Tibial artery (tissue), 4 donors: ENCODE data around the gene KAT6B.

Source experiments
- DNase-seq, 2 donors: peaks; one replicate each; pipeline ENCODE4 v3.0.0-alpha.2; 2019
- H3K27ac ChIP-seq, 2 donors: fragments of 200-600 bp; sonication (generic) in 1 of 2; 1 replicate in 1 of 2; 2 replicates in 1 of 2; pipeline ENCODE4 v1.5.1; 2018 to 2019; ENCODE audit warnings: mild to moderate bottlenecking in 1 of 2
- H3K27me3 ChIP-seq, 2 donors: fragments of 200-600 bp; sonication (generic) in 1 of 2; one replicate each; pipeline versions ENCODE4 v1.5.1 to v1.6.0; 2016 to 2019
- H3K36me3 ChIP-seq, 3 donors: fragments of 200-600 bp; sonication (generic) in 2 of 3; one replicate each; pipeline ENCODE4 v1.5.1; 2016 to 2019; ENCODE audit warnings: mild to moderate bottlenecking in 2 of 3
- H3K4me1 ChIP-seq, 4 donors: fragments of 200-600 bp; sonication (generic) in 2 of 4; 1 replicate in 3 of 4; 2 replicates in 1 of 4; pipeline ENCODE4 v1.5.1; 2016 to 2019
- H3K4me3 ChIP-seq, 2 donors: fragments of 200-600 bp; sonication (generic) in 1 of 2; 1 replicate in 1 of 2; 2 replicates in 1 of 2; pipeline ENCODE4 v1.5.1; 2018 to 2019; ENCODE audit warnings: mild to moderate bottlenecking in 2 of 2
- H3K9me3 ChIP-seq, 3 donors: fragments of 200-600 bp; sonication (generic) in 1 of 3; one replicate each; pipeline ENCODE4 v1.5.1; 2016 to 2019
- intact Hi-C: fragments of 100-400 bp; cut with DNase I; formaldehyde crosslinking; loops from one replicate; pipeline ENCODE4 v1.15.0; 2023; ENCODE audit warnings: low total_unique reads
- TF ChIP-seq, protein P1 (sequence below), 2 experiments: fragments of 200-600 bp in 1 of 2; fragments of 450-650 bp in 1 of 2; IDR thresholded peaks; one replicate each; pipeline ENCODE4 v1.5.1; 2017 to 2019; ENCODE audit warnings: antibody characterized with exemption in 2 of 2, mild to moderate bottlenecking in 1 of 2, moderate library complexity in 1 of 2

Gene KAT6B

DNA sequence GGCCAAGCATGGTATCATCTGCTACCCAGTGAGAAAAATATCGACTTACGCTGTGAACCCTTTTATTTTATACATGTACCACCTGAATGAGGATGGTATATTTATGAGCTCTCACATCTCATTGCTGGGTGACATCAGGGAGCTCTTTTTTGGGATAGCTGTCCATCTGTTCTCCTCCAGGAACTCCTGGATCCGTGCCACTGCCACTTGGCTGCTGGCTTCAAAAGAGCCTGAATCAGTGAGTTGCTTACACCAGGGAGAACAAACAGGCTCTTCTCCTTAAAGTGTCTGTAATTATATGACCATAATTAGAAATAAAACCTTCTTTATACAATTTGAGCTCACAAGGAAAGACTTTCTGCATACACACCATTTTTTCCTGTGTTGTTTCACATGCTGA is 106.2 kb downstream of the KAT6B start:
- peaks cover 0 to 60% (median 26%) of the 10 kb centered on the region in 4 donors for H3K4me1 ChIP-seq
- no peaks in the 10 kb centered on the region for H3K36me3 ChIP-seq
- peak; percentile 39 to 68 for DNase-seq
- no peaks in the 10 kb centered on the region for H3K27me3 ChIP-seq
- TF ChIP-seq, protein P1, sequence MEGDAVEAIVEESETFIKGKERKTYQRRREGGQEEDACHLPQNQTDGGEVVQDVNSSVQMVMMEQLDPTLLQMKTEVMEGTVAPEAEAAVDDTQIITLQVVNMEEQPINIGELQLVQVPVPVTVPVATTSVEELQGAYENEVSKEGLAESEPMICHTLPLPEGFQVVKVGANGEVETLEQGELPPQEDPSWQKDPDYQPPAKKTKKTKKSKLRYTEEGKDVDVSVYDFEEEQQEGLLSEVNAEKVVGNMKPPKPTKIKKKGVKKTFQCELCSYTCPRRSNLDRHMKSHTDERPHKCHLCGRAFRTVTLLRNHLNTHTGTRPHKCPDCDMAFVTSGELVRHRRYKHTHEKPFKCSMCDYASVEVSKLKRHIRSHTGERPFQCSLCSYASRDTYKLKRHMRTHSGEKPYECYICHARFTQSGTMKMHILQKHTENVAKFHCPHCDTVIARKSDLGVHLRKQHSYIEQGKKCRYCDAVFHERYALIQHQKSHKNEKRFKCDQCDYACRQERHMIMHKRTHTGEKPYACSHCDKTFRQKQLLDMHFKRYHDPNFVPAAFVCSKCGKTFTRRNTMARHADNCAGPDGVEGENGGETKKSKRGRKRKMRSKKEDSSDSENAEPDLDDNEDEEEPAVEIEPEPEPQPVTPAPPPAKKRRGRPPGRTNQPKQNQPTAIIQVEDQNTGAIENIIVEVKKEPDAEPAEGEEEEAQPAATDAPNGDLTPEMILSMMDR (IDR thresholded peaks at IDR 0.05): no peak
- no peak overlapping the region for H3K27ac ChIP-seq
- intact Hi-C loops: no loop called here
- no peaks in the 10 kb centered on the region for H3K9me3 ChIP-seq
- no peak overlapping the region for H3K4me3 ChIP-seq

DNA sequence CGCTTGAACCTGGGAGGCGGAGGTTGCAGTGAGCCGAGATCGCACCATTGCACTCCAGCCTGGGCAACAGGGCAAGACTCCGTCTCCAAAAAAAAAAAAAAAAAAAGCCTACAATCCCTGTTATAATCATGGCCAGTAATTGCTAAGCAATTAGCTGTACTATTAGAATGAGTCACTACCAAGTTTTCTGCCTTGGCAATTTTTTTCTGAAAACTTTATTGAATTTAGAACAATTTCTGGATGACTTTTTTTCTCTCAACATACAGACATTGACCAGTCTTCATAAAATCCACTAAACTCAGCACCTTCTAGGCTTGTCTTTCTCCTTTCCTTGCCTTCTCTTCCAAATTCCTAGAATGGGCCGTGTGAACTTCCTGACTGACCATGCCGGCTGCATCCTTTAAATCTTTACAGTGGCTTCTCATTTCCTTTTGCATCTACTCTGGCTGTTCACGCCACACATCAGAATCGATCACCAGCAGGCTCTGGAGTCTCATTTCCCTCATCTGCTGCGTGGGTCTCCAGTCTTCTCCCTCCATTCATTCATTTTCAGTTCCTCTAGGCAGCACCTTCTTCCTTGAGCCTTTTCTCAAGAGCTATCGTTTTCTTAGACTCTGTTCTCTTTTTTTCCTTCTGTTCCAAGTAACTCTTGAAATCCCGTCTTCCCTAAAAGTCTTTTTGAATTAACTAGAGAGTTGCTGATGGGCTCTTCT is 107.9 kb downstream of the KAT6B start:
- no peak overlapping the region for H3K27ac ChIP-seq
- intact Hi-C loops: no loop called here
- H3K4me1 ChIP-seq: peaks cover 0 to 60% (median 24%) of the 10 kb centered on the region in 4 donors

DNA sequence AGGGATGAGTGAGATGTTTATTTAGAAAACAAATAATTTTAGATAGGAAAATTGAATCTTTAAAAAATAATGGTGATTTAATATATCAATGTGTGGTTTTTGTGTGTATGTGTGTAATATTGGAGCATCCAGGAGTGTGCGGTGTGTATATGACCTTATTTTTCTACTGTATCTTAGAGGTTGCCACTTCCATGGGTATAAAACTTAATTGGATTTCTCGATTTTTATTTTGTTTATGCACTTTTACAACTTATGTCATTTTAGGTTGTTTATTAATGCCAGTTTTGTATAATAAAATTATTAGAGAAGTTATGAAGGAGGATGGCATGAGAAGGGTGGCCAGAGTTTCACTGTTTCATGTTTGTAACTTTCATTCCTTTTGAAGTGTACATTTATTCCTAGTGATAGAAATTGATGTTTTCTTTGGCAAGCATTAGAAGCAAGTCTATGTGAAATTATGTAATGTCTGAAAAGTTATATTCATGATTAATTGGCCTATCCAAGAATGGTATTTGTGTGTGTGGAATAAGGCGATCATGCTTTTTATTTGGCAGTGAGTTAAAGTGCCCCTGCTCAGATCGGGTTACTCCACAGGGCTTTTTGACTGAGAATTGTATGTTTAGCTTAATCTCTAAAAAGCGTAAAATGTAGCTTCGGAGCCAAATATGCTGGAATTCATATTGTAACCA is 110.3 kb downstream of the KAT6B start:
- no peak for DNase-seq
- H3K27me3 ChIP-seq: no peaks in the 10 kb centered on the region
- H3K36me3 ChIP-seq: no peaks in the 10 kb centered on the region
- intact Hi-C loops: no loop called here
- peaks cover 0 to 48% (median 26%) of the 10 kb centered on the region in 4 donors for H3K4me1 ChIP-seq
- peak overlapping the region in 1 of 2 donors; percentile 27 for H3K27ac ChIP-seq
- TF ChIP-seq, protein P1 (IDR thresholded peaks at IDR 0.05): no peak
- no peaks in the 10 kb centered on the region for H3K9me3 ChIP-seq
- no peak overlapping the region for H3K4me3 ChIP-seq

More for the DNA sequence above, 107.9 kb downstream of the KAT6B start:
- Histone ChIP-seq H3K27me3 (no peaks in the 10 kb centered on the region), H3K36me3 (no peaks in the 10 kb centered on the region), H3K9me3 (no peaks in the 10 kb centered on the region), H3K4me3 (no peak overlapping the region)
- no peak for DNase-seq
- TF ChIP-seq, protein P1 (IDR thresholded peaks at IDR 0.05): no peak

DNA sequence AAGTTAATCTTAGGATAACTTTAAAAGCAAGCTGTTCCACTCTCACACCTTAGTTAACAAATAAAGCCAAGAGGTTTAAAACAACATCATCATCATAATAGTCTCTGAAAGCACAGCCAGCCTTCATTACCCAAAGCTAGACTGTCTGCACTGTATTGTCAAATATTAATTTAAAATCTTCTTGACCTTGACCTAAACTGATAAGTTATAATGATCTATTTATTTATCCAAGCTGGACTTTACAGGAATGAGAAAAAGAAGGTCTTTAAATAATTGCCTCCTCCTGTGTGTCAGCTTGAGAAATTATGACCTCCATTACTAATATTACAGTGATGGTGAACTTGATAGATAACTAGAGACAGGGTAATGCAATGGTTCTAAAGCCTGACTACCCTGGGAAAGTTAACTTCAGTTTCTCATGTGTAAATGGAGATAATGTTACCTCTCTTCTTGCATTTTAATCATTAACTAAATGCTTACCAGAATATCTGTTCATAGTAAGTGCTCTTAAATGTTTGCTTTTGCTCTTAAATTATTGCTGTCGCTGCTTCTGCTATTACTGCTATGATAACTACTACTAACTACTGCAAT is 111.0 kb downstream of the KAT6B start:
- no peak for DNase-seq
- no peaks in the 10 kb centered on the region for H3K9me3 ChIP-seq
- peak overlapping the region in 1 of 2 donors; percentile 27 for H3K27ac ChIP-seq
- H3K4me3 ChIP-seq: no peak overlapping the region
- intact Hi-C loops: no loop called here
- TF ChIP-seq, protein P1 (IDR thresholded peaks at IDR 0.05): no peak
- peaks cover 0 to 54% (median 29%) of the 10 kb centered on the region in 4 donors for H3K4me1 ChIP-seq
- H3K36me3 ChIP-seq: no peaks in the 10 kb centered on the region
- no peaks in the 10 kb centered on the region for H3K27me3 ChIP-seq

DNA sequence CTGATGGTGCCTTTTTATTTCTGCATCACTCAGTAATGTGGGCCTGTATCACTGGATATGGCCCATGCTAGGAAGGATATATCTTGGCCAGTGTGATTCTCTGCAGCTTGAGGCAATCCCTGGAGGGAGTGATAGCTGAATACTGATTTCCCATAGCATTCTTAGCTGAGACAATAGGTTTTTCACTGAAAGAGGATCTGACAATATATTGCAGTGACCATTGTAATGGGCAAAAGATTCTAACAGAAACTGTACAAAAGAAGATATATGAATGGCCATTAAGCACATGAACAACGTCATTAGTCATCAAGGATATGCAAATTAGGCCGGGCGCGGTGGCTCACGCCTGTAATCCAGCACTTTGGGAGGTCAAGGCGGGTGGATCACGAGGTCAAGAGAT is 117.8 kb downstream of the KAT6B start:
- intact Hi-C loops: no loop called here
- Histone ChIP-seq H3K4me3 (no peak overlapping the region), H3K27ac (no peak overlapping the region), H3K27me3 (no peaks in the 10 kb centered on the region), H3K9me3 (no peaks in the 10 kb centered on the region), H3K36me3 (no peaks in the 10 kb centered on the region), H3K4me1 (peaks cover 0 to 29% (median 12%) of the 10 kb centered on the region in 4 donors)
- TF ChIP-seq, protein P1 (IDR thresholded peaks at IDR 0.05): no peak
- DNase-seq: no peak
